Natural killer cell (primary cell): ENCODE measurements around the gene RSPH1. TPM values are rescaled to one million over a fixed set of nuclear protein-coding genes. Genes with fewer than 3 reads are reported as not detected.

Experiments
- ATAC-seq, 3 donors: fragments of 150-1000 bp in 2 of 3; fragments of 200-7000 bp in 1 of 3; cut with Tn5 transposase; 1 replicate in 1 of 3; 2 replicates in 2 of 3; pipeline ENCODE4 v1.10.0; 2021; ENCODE audit warnings: mild to moderate bottlenecking in 2 of 3, moderate library complexity in 2 of 3
- DNase-seq, 2 donors: peaks; one replicate each; pipeline versions ENCODE4 v3.0.0 to v3.0.0-alpha.2; 2013 to 2021; ENCODE audit warnings: mixed read lengths in 1 of 2
- H3K27ac ChIP-seq: one replicate; pipeline ENCODE4 v1.5.1; 2013; ENCODE audit warnings: mild to moderate bottlenecking, low read length
- H3K27me3 ChIP-seq: one replicate; pipeline ENCODE4 v1.6.1; 2013; ENCODE audit warnings: low read length; ENCODE audit not compliant: control insufficient read depth, insufficient read depth
- H3K36me3 ChIP-seq: one replicate; pipeline ENCODE4 v1.6.1; 2013; ENCODE audit warnings: low read length; ENCODE audit not compliant: control insufficient read depth, insufficient read depth
- H3K4me1 ChIP-seq: one replicate; pipeline ENCODE4 v1.6.1; 2013; ENCODE audit warnings: low read length; ENCODE audit not compliant: control insufficient read depth, insufficient read depth
- H3K4me3 ChIP-seq: one replicate; pipeline ENCODE4 v1.5.1; 2013; ENCODE audit warnings: low read length
- H3K9me3 ChIP-seq: one replicate; pipeline ENCODE4 v1.6.1; 2013; ENCODE audit warnings: low read length; ENCODE audit not compliant: control insufficient read depth, insufficient read depth
- H3K27ac Mint-ChIP-seq, 2 donors: one replicate each; pipeline ENCODE4 v1.8.0; 2022; ENCODE audit warnings: mild to moderate bottlenecking in 2 of 2, mixed read lengths in 2 of 2, moderate library complexity in 1 of 2
- H3K27me3 Mint-ChIP-seq, 2 donors: one replicate each; pipeline ENCODE4 v1.8.0; 2022; ENCODE audit warnings: low read depth in 2 of 2, mixed read lengths in 2 of 2
- H3K36me3 Mint-ChIP-seq: one replicate; pipeline ENCODE4 v1.8.0; 2022; ENCODE audit warnings: mixed read lengths
- H3K4me1 Mint-ChIP-seq, 2 donors: one replicate each; pipeline ENCODE4 v1.8.0; 2022; ENCODE audit warnings: mixed read lengths in 2 of 2
- H3K4me3 Mint-ChIP-seq: one replicate; pipeline ENCODE4 v1.8.0; 2022; ENCODE audit warnings: mild to moderate bottlenecking, moderate library complexity, mixed read lengths
- H3K9me3 Mint-ChIP-seq, 2 donors: one replicate each; pipeline ENCODE4 v1.8.0; 2022; ENCODE audit warnings: mixed read lengths in 2 of 2
- WGBS: methylation state at CpG from one replicate; pipeline ENCODE4 v1.1.7; 2013; ENCODE audit warnings: missing lambda C conversion rate; ENCODE audit not compliant: insufficient coverage; 5-methylcytosine and 5-hydroxymethylcytosine counted together
- intact Hi-C: fragments of 100-400 bp; cut with micrococcal nuclease; formaldehyde crosslinking; loops from one replicate; pipeline ENCODE4 v1.14.2; 2022
- total RNA-seq, 4 donors: library from RNA; stranded (reverse); fragments of 120-200 nt in 1 of 4; gene quantifications; one replicate each; pipeline versions ENCODE4 v1.2.3 to v1.2.4, GENCODE V29; 2013 to 2022
- TF ChIP-seq, protein P1 (sequence below): fragments of 200-600 bp; IDR thresholded peaks from one replicate; pipeline ENCODE4 v1.8.0; 2022; ENCODE audit warnings: antibody characterized with exemption

RSPH1 gene
- total RNA-seq, 3 donors from 2014 or later (not counting 1 experiment from before 2014, with no cell fraction given), result 0.16 TPM; not detected in 2

GRCh38 chr21:42539342-42539741 is 43.3 kb upstream of the RSPH1 start:
- no peak for DNase-seq
- WGBS, result 97% methylated on average over 17 of the region's 17 CpGs
- no peak for ATAC-seq
- Histone ChIP-seq H3K4me3 (no peak overlapping the region), H3K4me1 (peaks cover 10% of the 10 kb centered on the region), H3K27ac (no peak overlapping the region), H3K36me3 (peaks cover 31% of the 10 kb centered on the region), H3K9me3 (no peaks in the 10 kb centered on the region), H3K27me3 (no peaks in the 10 kb centered on the region)
- TF ChIP-seq, protein P1, sequence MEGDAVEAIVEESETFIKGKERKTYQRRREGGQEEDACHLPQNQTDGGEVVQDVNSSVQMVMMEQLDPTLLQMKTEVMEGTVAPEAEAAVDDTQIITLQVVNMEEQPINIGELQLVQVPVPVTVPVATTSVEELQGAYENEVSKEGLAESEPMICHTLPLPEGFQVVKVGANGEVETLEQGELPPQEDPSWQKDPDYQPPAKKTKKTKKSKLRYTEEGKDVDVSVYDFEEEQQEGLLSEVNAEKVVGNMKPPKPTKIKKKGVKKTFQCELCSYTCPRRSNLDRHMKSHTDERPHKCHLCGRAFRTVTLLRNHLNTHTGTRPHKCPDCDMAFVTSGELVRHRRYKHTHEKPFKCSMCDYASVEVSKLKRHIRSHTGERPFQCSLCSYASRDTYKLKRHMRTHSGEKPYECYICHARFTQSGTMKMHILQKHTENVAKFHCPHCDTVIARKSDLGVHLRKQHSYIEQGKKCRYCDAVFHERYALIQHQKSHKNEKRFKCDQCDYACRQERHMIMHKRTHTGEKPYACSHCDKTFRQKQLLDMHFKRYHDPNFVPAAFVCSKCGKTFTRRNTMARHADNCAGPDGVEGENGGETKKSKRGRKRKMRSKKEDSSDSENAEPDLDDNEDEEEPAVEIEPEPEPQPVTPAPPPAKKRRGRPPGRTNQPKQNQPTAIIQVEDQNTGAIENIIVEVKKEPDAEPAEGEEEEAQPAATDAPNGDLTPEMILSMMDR, result no peak
- Mint-ChIP-seq H3K27ac (no peak overlapping the region), H3K9me3 (no peaks in the 10 kb centered on the region), H3K36me3 (peaks cover 12% of the 10 kb centered on the region), H3K27me3 (no peaks in the 10 kb centered on the region), H3K4me3 (no peak overlapping the region), H3K4me1 (no peaks in the 10 kb centered on the region)
- intact Hi-C loops, result no loop called here

GRCh38 chr21:42538479-42539275 is 42.7 kb upstream of the RSPH1 start:
- H3K9me3 ChIP-seq, result no peaks in the 10 kb centered on the region
- TF ChIP-seq, protein P1, result no peak
- 71% methylated on average over 8 of the region's 10 CpGs for WGBS
- no peak overlapping the region for H3K27ac Mint-ChIP-seq
- H3K27ac ChIP-seq, result no peak overlapping the region
- no peaks in the 10 kb centered on the region for H3K27me3 ChIP-seq
- no peaks in the 10 kb centered on the region for H3K27me3 Mint-ChIP-seq
- no peaks in the 10 kb centered on the region for H3K4me1 Mint-ChIP-seq
- H3K36me3 Mint-ChIP-seq, result peaks cover 7% of the 10 kb centered on the region
- DNase-seq (no peak), ATAC-seq (no peak)
- intact Hi-C loops, result no loop called here
- H3K4me1 ChIP-seq, result peaks cover 10% of the 10 kb centered on the region
- peaks cover 30% of the 10 kb centered on the region for H3K36me3 ChIP-seq
- H3K4me3 ChIP-seq, result no peak overlapping the region
- no peak overlapping the region for H3K4me3 Mint-ChIP-seq
- no peaks in the 10 kb centered on the region for H3K9me3 Mint-ChIP-seq

DNA sequence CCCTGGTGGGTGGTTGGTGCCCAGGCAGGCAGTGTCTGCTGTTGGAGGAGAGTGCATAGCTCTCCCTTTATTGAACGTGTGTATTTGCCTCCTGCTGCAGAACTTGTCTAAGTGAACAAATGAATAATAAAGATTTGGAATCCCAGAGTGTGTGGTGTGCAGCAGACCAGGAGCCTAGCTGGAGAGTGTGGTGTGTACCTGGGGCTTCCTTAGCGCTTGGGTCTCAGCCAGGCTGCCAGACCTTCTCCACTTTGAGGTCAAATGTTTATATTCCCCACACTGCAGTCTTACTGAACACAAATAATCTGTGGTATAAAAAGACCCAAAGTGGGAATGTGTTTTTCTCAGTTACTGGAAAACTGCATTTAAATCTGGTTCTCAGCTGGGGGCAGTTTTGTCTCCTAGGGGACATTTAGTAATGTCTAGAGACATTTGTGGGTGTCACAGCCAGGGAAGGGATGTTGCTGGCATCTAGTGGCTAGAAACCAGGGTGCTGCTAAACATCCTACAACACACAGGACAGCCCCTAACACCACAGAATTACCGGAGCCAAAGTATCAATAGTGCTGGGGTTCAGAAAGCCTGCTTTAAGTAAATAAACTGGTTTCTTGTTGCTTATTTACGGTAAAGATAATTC is 41.2 kb upstream of the RSPH1 start:
- Histone ChIP-seq H3K27ac (no peak overlapping the region), H3K9me3 (no peaks in the 10 kb centered on the region), H3K4me1 (peaks cover 10% of the 10 kb centered on the region), H3K27me3 (no peaks in the 10 kb centered on the region), H3K36me3 (peaks cover 28% of the 10 kb centered on the region), H3K4me3 (no peak overlapping the region)
- no peaks in the 10 kb centered on the region for H3K36me3 Mint-ChIP-seq
- H3K9me3 Mint-ChIP-seq, result no peaks in the 10 kb centered on the region
- no peak overlapping the region for H3K4me3 Mint-ChIP-seq
- H3K4me1 Mint-ChIP-seq, result no peaks in the 10 kb centered on the region
- no peaks in the 10 kb centered on the region for H3K27me3 Mint-ChIP-seq
- DNase-seq (peak in 1 of 2 donors; percentile 55), ATAC-seq (peak in 2 of 3 donors; percentile 52 to 64)
- TF ChIP-seq, protein P1, result peak; percentile 25
- 88% methylated on average over 2 of the region's 4 CpGs for WGBS
- intact Hi-C loops, result no loop called here
- H3K27ac Mint-ChIP-seq, result no peak overlapping the region
